ENCODE results near the gene KRTAP9-3. TPM values are rescaled to one million over a fixed set of nuclear protein-coding genes. Genes with fewer than 3 reads are reported as not detected.

The KRTAP9-3 gene
- total RNA-seq, 4 donors from 2014 or later: not detected

- no peak for DNase-seq (ENCODE audit: low spot score in 2 of 2)
- Histone ChIP-seq H3K36me3 (no peaks in the 10 kb centered on the region), H3K9me3 (peaks cover 0 to 16% (median 0%) of the 10 kb centered on the region in 4 donors), H3K4me1 (no peaks in the 10 kb centered on the region), H3K27me3 (no peaks in the 10 kb centered on the region), H3K4me3 (no peak overlapping the region), H3K27ac (no peak overlapping the region)
- WGBS, 2 donors: 30 to 58% methylated on average over 1 of the region's 1 CpG
- TF ChIP-seq CTCF (IDR thresholded peaks at IDR 0.05): no peak
Measured at GRCh38 chr17:41196068-41196467, 36.2 kb upstream of the KRTAP9-3 start.

GRCh38 chr17:41199421-41200078 is 32.7 kb upstream of the KRTAP9-3 start:
- no peak overlapping the region for H3K27ac ChIP-seq
- 73 to 74% methylated on average over 5 of the region's 5 CpGs for WGBS, 2 donors
- no peak for DNase-seq (ENCODE audit: low spot score in 2 of 2)
- H3K36me3 ChIP-seq: no peaks in the 10 kb centered on the region
- H3K4me3 ChIP-seq: no peak overlapping the region
- no peaks in the 10 kb centered on the region for H3K27me3 ChIP-seq
- no peaks in the 10 kb centered on the region for H3K4me1 ChIP-seq
- H3K9me3 ChIP-seq: peaks cover 0 to 16% (median 0%) of the 10 kb centered on the region in 4 donors
- TF ChIP-seq CTCF (IDR thresholded peaks at IDR 0.05): no peak
- TF ChIP-seq EP300 (IDR thresholded peaks at IDR 0.05): no peak
- no peak for TF ChIP-seq POLR2A (IDR thresholded peaks at IDR 0.05)

GRCh38 chr17:41211845-41212466 is 20.3 kb upstream of the KRTAP9-3 start:
- no peaks in the 10 kb centered on the region for H3K36me3 ChIP-seq
- H3K27ac ChIP-seq: no peak overlapping the region
- no peak for TF ChIP-seq CTCF (IDR thresholded peaks at IDR 0.05)
- H3K9me3 ChIP-seq: no peaks in the 10 kb centered on the region
- no peak overlapping the region for H3K4me3 ChIP-seq
- H3K4me1 ChIP-seq: no peaks in the 10 kb centered on the region
- 43% methylated on average over 1 of the region's 1 CpG for WGBS, 2 donors
- H3K27me3 ChIP-seq: no peaks in the 10 kb centered on the region
- no peak for DNase-seq (ENCODE audit: low spot score in 2 of 2)

- H3K36me3 ChIP-seq: no peaks in the 10 kb centered on the region
- no peaks in the 10 kb centered on the region for H3K9me3 ChIP-seq
- H3K4me1 ChIP-seq: no peaks in the 10 kb centered on the region
- DNase-seq (ENCODE audit: low spot score in 2 of 2): no peak
- no peak overlapping the region for H3K4me3 ChIP-seq
- 70 to 78% methylated on average over 6 to 7 of the region's 7 CpGs for WGBS, 2 donors
- TF ChIP-seq EP300 (IDR thresholded peaks at IDR 0.05): no peak
- TF ChIP-seq POLR2A (IDR thresholded peaks at IDR 0.05): no peak
- no peak for TF ChIP-seq CTCF (IDR thresholded peaks at IDR 0.05)
- H3K27ac ChIP-seq: no peak overlapping the region
- no peaks in the 10 kb centered on the region for H3K27me3 ChIP-seq
Measured at GRCh38 chr17:41212524-41213169, 19.6 kb upstream of the KRTAP9-3 start.

- Histone ChIP-seq H3K36me3 (no peaks in the 10 kb centered on the region), H3K27ac (no peak overlapping the region), H3K9me3 (no peaks in the 10 kb centered on the region), H3K4me3 (no peak overlapping the region), H3K4me1 (no peaks in the 10 kb centered on the region), H3K27me3 (no peaks in the 10 kb centered on the region)
- WGBS, 2 donors: 68 to 90% methylated on average over 1 of the region's 1 CpG
- no peak for DNase-seq (ENCODE audit: low spot score in 2 of 2)
- TF ChIP-seq CTCF (IDR thresholded peaks at IDR 0.05): no peak
- no peak for TF ChIP-seq POLR2A (IDR thresholded peaks at IDR 0.05)
- TF ChIP-seq EP300 (IDR thresholded peaks at IDR 0.05): no peak
Measured at GRCh38 chr17:41215681-41216080, 16.6 kb upstream of the KRTAP9-3 start.

Data from tibial nerve (tissue), 4 donors.